GM23338 (cell line): ENCODE measurements around the gene MTRFR. TPM values are rescaled to one million over a fixed set of nuclear protein-coding genes. Genes with fewer than 3 reads are reported as not detected.

Experiments used
- ATAC-seq: fragments of 200-7000 bp; cut with Tn5 transposase; 3 replicates; pipeline ENCODE4 v1.9.1; 2020
- DNase-seq: peaks from one replicate; pipeline ENCODE4 v3.0.0-alpha.2; 2015; ENCODE audit warnings: low spot score
- H2AFZ ChIP-seq: fragments of 200-600 bp; sonication (generic); 2 replicates; pipeline ENCODE4 v1.8.0; 2016; ENCODE audit warnings: antibody characterized with exemption, mild to moderate bottlenecking, moderate library complexity
- H3F3A ChIP-seq: fragments of 200-600 bp; sonication (generic); replicated peaks from 2 replicates; pipeline ENCODE4 v1.8.0; 2017; ENCODE audit warnings: antibody characterized with exemption, mixed run types, low read depth
- H3K27ac ChIP-seq: fragments of 200-600 bp; sonication (generic); 2 replicates; pipeline ENCODE4 v1.6.1; 2016; ENCODE audit warnings: low read depth
- H3K27me3 ChIP-seq: fragments of 200-600 bp; sonication (generic); 2 replicates; pipeline ENCODE4 v1.8.0; 2016; ENCODE audit warnings: mild to moderate bottlenecking, mixed run types, moderate library complexity; ENCODE audit not compliant: insufficient read depth
- H3K36me3 ChIP-seq: fragments of 200-600 bp; sonication (generic); 2 replicates; pipeline ENCODE4 v1.8.0; 2016; ENCODE audit warnings: mild to moderate bottlenecking; ENCODE audit not compliant: insufficient read depth
- H3K4me1 ChIP-seq: fragments of 200-600 bp; sonication (generic); 2 replicates; pipeline ENCODE4 v1.8.0; 2016; ENCODE audit warnings: mild to moderate bottlenecking, moderate library complexity; ENCODE audit not compliant: insufficient read depth
- H3K4me2 ChIP-seq: fragments of 200-600 bp; sonication (generic); 2 replicates; pipeline ENCODE4 v1.7.1; 2017; ENCODE audit warnings: mixed run types
- H3K4me3 ChIP-seq: fragments of 200-600 bp; sonication (generic); 2 replicates; pipeline ENCODE4 v1.6.1; 2016; ENCODE audit warnings: mixed run types
- H3K79me2 ChIP-seq: fragments of 200-600 bp; sonication (generic); replicated peaks from 2 replicates; pipeline ENCODE4 v1.8.0; 2017; ENCODE audit warnings: mild to moderate bottlenecking; ENCODE audit not compliant: insufficient read depth
- H3K9me2 ChIP-seq: fragments of 200-600 bp; sonication (generic); 2 replicates; pipeline ENCODE4 v1.8.0; 2017; ENCODE audit not compliant: insufficient read depth
- H4K20me1 ChIP-seq: fragments of 200-600 bp; sonication (generic); replicated peaks from 2 replicates; pipeline ENCODE4 v1.8.0; 2017; ENCODE audit warnings: mild to moderate bottlenecking; ENCODE audit not compliant: insufficient read depth
- H3K27ac Mint-ChIP-seq: 2 replicates; pipeline ENCODE4 v1.8.0; 2020; ENCODE audit warnings: inconsistent platforms, mild to moderate bottlenecking, moderate library complexity, mixed read lengths
- H3K27me3 Mint-ChIP-seq: 3 replicates; pipeline ENCODE4 v1.8.0; 2022; ENCODE audit warnings: low read depth, mild to moderate bottlenecking, moderate library complexity, mixed read lengths, inconsistent platforms; ENCODE audit not compliant: insufficient read depth, poor library complexity
- H3K36me3 Mint-ChIP-seq: 3 replicates; pipeline ENCODE4 v1.8.0; 2021; ENCODE audit warnings: low read depth, mild to moderate bottlenecking, inconsistent platforms, moderate library complexity, mixed read lengths
- H3K4me1 Mint-ChIP-seq: 3 replicates; pipeline ENCODE4 v1.8.0; 2020; ENCODE audit warnings: mild to moderate bottlenecking, inconsistent platforms, mixed read lengths
- H3K4me3 Mint-ChIP-seq: 3 replicates; pipeline ENCODE4 v1.8.0; 2021; ENCODE audit warnings: moderate library complexity, mild to moderate bottlenecking, inconsistent platforms, mixed read lengths
- H3K9me3 Mint-ChIP-seq: 3 replicates; pipeline ENCODE4 v1.8.0; 2020; ENCODE audit warnings: moderate library complexity, mild to moderate bottlenecking, inconsistent platforms, mixed read lengths
- CREB1 ChIP-seq: fragments of 250-450 bp; sonication (Bioruptor Pico); IDR thresholded peaks from 2 replicates; pipeline ENCODE4 v1.5.0; 2020; ENCODE audit warnings: low read depth, mild to moderate bottlenecking, moderate library complexity
- CTCF ChIP-seq, 2 experiments: fragments of 200-600 bp in 1 of 2; sonication (generic) in 1 of 2; conservative IDR thresholded peaks; 2 replicates each; pipeline versions ENCODE4 v1.5.1 to v1.6.1; 2016 to 2017; ENCODE audit warnings: antibody characterized with exemption in 2 of 2, low read depth in 2 of 2, mild to moderate bottlenecking in 2 of 2, moderate library complexity in 1 of 2
- EZH2phosphoT487 ChIP-seq: fragments of 200-600 bp; sonication (generic); IDR thresholded peaks from one replicate; pipeline ENCODE4 v1.8.1; 2018; ENCODE audit warnings: antibody characterized with exemption; ENCODE audit not compliant: unreplicated experiment
- JUNB ChIP-seq: IDR thresholded peaks from one replicate; pipeline ENCODE4 v1.6.1; 2016; ENCODE audit warnings: antibody characterized with exemption; ENCODE audit not compliant: unreplicated experiment
- NANOG ChIP-seq: IDR thresholded peaks from 2 replicates; pipeline ENCODE4 v1.6.1; 2016; ENCODE audit warnings: antibody characterized with exemption, borderline replicate concordance
- REST ChIP-seq: IDR thresholded peaks from one replicate; pipeline ENCODE4 v1.6.1; 2018; ENCODE audit warnings: antibody characterized with exemption; ENCODE audit not compliant: unreplicated experiment
- STAT1 ChIP-seq: IDR thresholded peaks from one replicate; pipeline ENCODE4 v1.6.1; 2016; ENCODE audit warnings: antibody characterized with exemption; ENCODE audit not compliant: unreplicated experiment
- ZNF331 ChIP-seq: fragments of 250-450 bp; sonication (Bioruptor Pico); IDR thresholded peaks from 2 replicates; pipeline ENCODE4 v1.5.0; 2020; ENCODE audit warnings: low read depth, mild to moderate bottlenecking, moderate library complexity
- ZNF462 ChIP-seq: fragments of 250-450 bp; sonication (Bioruptor Pico); IDR thresholded peaks from 2 replicates; pipeline ENCODE4 v1.5.0; 2020; ENCODE audit warnings: mild to moderate bottlenecking, moderate library complexity
- polyA plus RNA-seq: library from polyadenylated mRNA; unstranded; fragments of >200 nt; fragmentation: Nextera tagmentation; extraction: Ambion mirVana; gene quantifications from 2 replicates; pipeline ENCODE4 v1.2.1, GENCODE V29; 2016
- total RNA-seq: library from RNA; depleted of rRNA; stranded (reverse); fragments of >200 nt; shearing (Covaris generic); gene quantifications from 2 replicates; pipeline ENCODE4 v1.2.3, GENCODE V29; 2014
- TF ChIP-seq, protein P1 (sequence below): IDR thresholded peaks from 2 replicates; pipeline ENCODE4 v1.6.1; 2016; ENCODE audit warnings: antibody characterized with exemption

Gene MTRFR
- total and polyA plus RNA-seq, 2 experiments from 2014 or later: 14.8 to 38.4 TPM

- H3K36me3 ChIP-seq: peaks cover 9% of the 10 kb centered on the region
- no peak overlapping the region for H3K4me3 Mint-ChIP-seq
- ATAC-seq: no peak
Measured at GRCh38 chr12:123199936-123200335, 33.3 kb upstream of the MTRFR start.

More at GRCh38 chr12:123199936-123200335, 33.3 kb upstream of the MTRFR start:
- DNase-seq: no peak
- H2AFZ ChIP-seq: no peak overlapping the region
- H3K27me3 Mint-ChIP-seq: no peaks in the 10 kb centered on the region
- H3K9me3 Mint-ChIP-seq: no peaks in the 10 kb centered on the region
- no peaks in the 10 kb centered on the region for H3K27me3 ChIP-seq
- H4K20me1 ChIP-seq: no peaks in the 10 kb centered on the region; the same call in none of the 2 replicates
- TF ChIP-seq CTCF (conservative IDR thresholded peaks at IDR 0.05; ENCODE audit: low read depth in 2 of 2) (no peak), ZNF462 (no peak), NANOG (no peak), JUNB (no peak), CREB1 (no peak), REST (no peak), ZNF331 (CRISPR knock-in tag) (no peak), STAT1 (no peak), EZH2phosphoT487 (no peak)
- TF ChIP-seq, protein P1, sequence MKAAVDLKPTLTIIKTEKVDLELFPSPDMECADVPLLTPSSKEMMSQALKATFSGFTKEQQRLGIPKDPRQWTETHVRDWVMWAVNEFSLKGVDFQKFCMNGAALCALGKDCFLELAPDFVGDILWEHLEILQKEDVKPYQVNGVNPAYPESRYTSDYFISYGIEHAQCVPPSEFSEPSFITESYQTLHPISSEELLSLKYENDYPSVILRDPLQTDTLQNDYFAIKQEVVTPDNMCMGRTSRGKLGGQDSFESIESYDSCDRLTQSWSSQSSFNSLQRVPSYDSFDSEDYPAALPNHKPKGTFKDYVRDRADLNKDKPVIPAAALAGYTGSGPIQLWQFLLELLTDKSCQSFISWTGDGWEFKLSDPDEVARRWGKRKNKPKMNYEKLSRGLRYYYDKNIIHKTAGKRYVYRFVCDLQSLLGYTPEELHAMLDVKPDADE: no peak
- H3K4me2 ChIP-seq: no peak overlapping the region
- H3K36me3 Mint-ChIP-seq: peaks cover 39% of the 10 kb centered on the region
- no peak overlapping the region for H3K4me3 ChIP-seq
- H3K9me2 ChIP-seq: no peaks in the 10 kb centered on the region
- no peak overlapping the region for H3K27ac ChIP-seq
- no peaks in the 10 kb centered on the region for H3K79me2 ChIP-seq
- no peaks in the 10 kb centered on the region for H3F3A ChIP-seq
- no peak overlapping the region for H3K27ac Mint-ChIP-seq
- no peaks in the 10 kb centered on the region for H3K4me1 ChIP-seq
- H3K4me1 Mint-ChIP-seq: no peaks in the 10 kb centered on the region
